HG02938 (cell line): ENCODE measurements around the gene POP7.
"Not testable (repeated sequence)": the region's sequence is repeated elsewhere in the genome, so short reads cannot be mapped to it uniquely, and the experiment has no call there.

ENCODE experiments used
- ATAC-seq: cut with Tn5 transposase; IDR thresholded peaks from one replicate; pipeline ENCODE4 v1.9.1; 2021; ENCODE audit warnings: mild to moderate bottlenecking, moderate library complexity; ENCODE audit not compliant: unreplicated experiment

Gene POP7

DNA sequence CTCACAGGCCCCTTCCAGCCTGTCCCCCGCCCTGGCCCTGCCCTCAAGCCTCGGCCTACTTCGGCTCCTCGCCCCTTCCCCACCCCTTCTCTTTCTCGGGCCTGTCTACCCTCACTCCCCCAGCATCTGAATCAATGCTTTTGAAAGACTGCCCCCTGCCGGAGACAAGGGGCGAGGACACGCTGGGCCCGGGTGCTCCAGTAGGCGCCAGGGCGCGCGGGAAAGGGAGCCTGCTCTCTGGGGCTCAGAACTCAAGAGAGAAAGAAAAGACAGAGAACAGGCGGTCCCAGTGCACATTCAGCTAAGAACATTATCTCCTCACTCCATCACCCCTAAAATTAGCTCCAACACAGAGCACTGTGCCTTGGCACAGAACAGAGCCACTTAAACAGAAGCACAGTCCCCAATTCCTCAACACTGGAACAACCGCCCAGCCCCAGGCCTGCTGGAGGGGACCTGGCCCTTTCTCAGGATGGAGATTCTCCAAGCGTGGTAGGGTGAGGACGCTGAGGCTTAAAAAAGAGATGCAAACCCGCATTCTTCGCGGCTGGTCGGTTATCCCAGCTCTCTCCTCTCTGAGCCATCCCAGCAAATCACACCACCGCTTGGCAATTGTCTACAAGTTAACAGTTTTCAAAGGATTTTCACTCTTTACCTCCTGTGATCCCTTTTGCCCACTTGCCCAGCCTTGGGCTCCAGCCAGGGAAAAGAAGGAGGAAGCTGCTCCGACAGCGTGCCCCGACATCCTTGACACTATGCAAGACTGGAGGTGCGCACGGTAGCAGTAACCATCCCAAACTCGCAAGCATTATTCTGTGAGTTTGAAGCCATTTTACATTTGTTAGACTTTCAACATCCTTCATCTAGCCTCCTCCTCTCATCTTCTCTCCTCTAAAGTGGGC, 14.0 kb upstream of the POP7 start:
- ATAC-seq, result no peak

DNA sequence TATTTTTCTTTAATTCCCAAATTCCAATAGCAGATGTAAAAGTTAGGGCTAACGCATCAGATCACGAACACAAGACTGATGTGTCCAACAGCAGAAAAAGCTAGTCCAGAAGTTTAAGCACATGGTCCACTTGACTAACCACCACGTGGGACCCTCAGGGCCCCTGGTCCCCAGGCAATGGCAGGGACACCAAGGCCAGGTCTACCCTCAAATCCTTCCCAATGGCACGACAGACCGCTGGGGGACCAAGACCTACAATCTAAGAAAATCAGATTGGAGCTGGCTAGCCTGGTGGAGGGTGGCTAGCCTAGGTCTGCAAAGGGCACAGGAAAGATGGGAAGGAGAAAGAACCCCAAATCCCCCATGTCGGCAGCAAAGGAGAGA, 13.4 kb upstream of the POP7 start:
- no peak for ATAC-seq

DNA sequence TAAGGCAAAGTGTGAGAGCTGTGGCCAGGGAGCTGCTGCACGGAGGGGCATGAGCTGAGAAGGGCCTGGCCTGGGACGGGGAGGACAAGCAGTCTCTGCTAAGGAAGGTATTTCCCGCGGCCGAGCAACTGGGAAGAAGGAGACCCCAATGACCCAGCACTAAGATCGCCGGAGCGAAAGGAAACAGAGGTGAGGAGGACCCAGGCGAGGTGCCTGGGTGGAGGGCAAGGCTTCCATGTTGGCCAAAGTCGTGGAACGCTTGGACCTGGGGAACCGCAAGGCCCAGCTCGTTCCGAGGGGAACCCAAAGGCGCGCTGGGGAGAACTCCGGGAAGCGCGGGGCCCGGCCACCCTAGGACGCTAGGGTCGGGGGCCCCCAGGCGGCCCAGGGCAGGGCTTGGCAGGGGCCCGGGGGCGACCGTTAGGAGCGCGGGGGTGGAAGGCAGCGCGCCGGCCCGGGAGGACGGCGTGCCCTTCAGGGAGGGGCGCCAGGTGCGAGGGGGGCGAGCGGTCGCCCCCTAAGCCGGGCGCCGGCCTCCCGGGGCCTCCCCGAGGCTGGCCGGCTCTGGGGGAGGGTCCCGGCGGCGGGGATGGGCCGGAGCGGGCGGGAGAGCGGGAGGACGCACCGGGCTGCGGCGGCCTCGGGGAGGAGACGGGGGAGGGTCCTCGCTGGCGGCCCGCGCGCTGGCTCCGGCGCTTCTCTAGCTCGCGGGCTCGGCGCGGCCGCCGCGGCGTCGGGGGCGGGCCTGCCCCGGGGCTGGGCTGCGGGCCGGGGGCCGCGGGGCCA, 12.4 kb upstream of the POP7 start:
- ATAC-seq, result no peak

DNA sequence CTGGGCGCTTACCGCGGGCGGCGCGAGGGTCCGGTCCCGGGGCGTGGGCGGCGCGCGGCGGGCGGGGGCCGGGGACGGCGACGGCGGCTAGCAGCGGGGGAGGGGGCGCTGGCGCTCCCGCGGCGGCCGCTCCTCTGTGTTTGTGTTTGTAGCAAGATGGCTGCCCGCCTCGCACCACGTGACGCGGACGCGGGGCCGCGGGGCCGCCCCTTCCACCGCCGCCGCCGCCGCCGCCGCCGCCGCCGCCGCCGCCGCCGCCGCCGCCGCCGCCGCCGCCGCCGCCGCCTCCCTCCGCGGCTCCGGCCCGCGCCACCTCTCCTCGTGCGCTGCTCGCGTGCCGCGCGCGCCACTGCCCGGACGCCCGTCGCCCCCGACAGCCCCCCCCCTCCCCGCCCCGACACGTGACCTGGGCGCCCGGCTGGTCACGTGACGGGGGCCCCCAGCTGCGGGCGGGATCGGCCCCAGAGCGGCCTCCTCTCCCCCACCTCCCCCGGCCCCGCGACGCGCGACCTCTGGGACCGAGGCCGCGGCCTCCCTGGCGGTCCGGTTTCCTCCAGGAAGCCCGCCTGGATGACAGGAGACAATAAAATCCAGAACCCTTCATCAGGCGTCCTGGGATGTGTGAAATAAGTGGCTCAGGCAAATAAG, 11.7 kb upstream of the POP7 start, which contains the start of gene GIGYF1:
Gene GIGYF1, minus strand, starts transcription at position 153 of the 648 bp plus-strand sequence. CDS start 6,012 bp downstream, outside the sequence.
- ATAC-seq, result no peak

DNA sequence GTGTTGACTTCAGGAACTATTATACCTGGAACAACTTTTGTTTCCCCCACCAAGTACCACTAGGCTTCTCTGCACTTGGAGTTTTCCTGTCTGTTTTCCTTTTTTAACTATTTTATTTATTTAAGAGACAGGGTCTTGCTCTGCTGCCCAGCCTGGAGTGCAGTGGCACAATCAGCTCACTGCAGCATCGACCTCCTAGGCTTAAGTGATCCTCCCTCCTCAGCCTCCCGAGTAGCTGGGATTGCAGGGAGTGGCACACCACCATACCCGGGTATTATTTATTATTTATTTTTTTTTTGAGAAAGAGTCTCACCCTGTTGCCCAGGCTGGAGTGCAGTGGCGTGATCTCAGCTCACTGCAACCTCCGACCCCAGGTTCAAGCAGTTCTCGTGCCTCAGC, 9.8 kb upstream of the POP7 start:
- ATAC-seq, result no peak

DNA sequence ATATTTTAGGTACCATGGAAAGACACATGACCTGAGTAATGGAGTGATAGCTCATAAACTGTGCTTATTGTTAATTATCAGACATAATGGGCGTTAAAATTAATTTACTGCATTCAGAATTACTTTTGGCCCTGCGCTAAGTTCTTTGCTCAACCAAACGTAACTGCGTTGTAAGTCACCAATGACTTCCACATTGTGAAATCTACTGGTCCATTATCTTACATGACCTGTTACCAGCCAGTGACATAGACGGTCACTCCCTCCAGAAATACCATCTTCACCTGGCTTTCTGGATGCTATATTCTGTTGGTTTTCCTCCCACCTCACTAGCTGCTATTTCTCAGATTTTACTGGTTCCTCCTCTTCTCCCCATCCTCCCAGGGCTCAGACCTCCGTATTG, 6.9 kb upstream of the POP7 start:
- no peak for ATAC-seq

DNA sequence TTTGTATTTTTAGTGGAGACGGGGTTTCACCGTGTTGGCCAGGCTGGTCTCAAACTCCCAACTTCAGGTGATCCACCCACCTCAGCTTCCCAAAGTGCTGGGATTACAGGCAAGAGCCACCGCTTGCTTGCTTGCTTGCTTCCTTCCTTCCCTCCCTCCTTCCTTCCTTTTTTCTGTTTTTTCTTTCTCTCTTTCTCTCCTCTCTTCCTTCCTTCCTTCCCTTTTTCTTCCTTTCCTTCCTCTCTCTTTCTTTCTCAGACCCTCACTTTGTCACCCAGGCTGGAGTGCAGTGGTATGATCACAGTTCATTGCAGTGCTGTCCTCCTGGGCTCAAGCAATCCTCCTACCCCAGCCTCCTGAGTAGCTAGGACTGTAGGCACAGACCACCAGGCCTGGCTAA, 4.8 kb upstream of the POP7 start:
- not testable (repeated sequence) for ATAC-seq

DNA sequence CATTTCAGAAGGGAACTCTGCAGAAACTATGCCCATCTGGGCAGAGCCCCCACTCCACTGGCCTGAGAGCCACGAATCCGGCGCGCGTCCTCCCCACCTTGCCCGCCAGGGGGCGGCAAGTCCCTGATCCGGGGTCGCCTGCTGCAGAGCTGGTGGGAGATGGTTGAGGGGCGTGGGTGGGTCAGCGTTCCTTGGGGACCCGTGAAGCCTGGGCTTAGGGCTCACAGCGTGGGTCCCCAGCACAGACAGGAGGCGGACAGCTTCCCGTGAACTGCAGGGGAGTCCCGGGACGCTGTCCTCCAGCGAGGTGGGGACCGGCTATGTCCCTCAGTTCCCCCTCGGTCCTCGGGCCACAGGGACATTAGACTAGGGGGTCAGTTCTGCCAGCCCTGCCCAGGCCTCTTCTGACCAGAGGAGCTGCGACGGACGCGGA, 585 bp upstream of the POP7 start:
- peak; percentile 76 for ATAC-seq

DNA sequence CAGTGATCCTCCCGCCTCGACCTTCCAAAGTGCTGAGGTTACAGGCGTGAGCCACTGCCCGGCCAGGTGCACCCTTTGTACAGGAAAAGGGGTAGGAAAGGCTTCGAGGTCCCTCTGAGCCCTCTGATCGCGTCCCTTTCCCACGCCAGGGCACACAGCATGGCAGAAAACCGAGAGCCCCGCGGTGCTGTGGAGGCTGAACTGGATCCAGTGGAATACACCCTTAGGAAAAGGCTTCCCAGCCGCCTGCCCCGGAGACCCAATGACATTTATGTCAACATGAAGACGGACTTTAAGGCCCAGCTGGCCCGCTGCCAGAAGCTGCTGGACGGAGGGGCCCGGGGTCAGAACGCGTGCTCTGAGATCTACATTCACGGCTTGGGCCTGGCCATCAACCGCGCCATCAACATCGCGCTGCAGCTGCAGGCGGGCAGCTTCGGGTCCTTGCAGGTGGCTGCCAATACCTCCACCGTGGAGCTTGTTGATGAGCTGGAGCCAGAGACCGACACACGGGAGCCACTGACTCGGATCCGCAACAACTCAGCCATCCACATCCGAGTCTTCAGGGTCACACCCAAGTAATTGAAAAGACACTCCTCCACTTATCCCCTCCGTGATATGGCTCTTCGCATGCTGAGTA, 871 bp downstream of the POP7 start:
- no peak for ATAC-seq

DNA sequence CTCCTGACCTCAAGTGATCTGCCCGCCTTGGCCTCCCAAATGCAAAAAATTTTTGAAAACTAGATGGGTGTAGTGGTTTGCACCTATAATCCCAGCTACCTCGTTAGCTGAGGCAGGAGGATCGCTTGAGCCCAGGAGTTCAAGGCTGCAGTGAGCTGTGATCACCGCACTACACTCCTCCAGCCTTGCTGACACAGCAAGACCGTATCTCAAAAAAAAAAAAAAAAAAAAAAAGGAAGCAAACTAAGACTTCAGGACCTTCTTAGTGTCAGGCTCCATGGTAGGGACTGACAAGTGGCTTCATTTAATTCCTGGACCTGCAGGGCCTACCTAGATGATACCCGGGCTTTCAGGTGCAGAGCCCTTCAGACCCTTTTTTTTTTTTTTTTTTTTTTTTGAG, 2.5 kb downstream of the POP7 start:
- no peak for ATAC-seq

DNA sequence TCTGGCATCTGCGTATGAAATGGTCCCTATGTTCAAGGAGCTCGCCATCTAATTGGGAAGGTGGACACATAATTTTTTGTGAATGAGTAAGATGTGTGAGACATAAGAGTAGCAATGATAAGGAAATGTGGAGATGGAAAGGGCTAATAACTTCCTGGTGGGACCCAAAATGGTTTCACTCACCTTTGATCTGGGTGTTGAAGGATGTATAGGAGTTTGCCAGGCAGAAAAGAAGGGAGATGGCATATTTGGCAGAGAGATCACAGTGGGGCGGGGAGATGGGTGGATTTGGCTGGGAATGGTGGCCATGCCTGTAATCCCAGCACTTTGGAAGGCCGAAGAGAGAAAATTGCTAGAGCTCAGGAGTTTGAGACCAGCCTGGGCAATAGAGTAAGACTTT, 4.5 kb downstream of the POP7 start:
- ATAC-seq, result no peak

DNA sequence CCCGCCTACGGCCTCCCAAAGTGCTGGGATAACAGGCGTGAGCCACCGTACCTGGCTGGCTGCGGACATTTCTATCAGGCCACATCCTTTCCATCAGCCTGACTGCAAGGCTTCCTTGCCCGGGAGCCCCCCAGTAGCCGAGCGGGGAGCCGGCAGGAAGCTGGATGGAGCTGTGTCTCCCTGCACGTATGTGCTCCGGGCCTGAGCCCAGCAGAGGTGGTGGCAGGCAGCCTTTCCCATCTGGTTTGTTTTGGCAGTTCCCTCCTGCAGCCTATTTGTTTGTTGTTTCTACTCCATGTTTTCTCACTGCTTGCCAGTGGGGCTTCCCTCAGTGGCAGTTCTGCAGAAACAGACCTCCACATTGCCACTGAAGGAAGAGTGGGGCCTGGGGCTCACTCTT, 5.4 kb downstream of the POP7 start:
- no peak for ATAC-seq

DNA sequence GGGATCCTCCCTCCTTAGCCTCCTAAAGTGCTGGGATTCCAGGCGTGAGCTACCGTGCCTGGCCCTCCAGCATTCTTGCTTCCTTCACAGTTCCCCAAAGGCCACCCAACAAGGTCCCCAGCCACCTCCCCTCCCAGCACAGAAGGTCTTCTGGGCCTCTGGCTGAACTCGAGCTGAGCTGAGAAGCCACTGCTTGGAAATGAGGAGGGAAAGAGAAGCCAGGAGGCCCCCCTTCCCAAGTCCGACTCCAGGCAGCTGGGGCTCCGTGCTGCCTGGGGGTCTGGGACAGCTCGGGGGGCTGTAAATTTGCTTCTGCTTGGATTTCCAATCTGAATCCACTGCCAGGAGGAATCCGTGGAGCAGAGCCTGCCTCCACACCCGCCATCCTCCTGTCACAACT, 8.8 kb downstream of the POP7 start:
- ATAC-seq, result no peak

DNA sequence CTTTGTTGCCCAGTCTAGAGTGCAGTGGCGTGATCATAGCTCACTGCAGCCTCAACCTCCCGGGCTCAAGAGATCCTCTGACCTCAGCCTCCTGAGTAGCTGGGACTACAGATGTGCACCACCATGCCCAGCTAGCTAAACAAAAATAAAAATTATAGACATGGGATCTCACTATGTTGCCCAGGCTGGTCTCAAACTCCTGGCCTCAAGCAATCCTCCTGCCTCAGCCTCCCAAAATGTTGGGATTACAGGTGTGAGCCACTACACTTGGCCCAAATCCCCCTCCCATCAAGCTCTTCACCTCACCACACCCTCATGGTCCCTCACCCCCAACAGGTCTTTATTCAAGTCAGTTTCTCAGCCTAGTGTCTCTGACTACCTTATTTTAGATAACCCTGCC, 11.2 kb downstream of the POP7 start:
- ATAC-seq, result not testable (repeated sequence)

DNA sequence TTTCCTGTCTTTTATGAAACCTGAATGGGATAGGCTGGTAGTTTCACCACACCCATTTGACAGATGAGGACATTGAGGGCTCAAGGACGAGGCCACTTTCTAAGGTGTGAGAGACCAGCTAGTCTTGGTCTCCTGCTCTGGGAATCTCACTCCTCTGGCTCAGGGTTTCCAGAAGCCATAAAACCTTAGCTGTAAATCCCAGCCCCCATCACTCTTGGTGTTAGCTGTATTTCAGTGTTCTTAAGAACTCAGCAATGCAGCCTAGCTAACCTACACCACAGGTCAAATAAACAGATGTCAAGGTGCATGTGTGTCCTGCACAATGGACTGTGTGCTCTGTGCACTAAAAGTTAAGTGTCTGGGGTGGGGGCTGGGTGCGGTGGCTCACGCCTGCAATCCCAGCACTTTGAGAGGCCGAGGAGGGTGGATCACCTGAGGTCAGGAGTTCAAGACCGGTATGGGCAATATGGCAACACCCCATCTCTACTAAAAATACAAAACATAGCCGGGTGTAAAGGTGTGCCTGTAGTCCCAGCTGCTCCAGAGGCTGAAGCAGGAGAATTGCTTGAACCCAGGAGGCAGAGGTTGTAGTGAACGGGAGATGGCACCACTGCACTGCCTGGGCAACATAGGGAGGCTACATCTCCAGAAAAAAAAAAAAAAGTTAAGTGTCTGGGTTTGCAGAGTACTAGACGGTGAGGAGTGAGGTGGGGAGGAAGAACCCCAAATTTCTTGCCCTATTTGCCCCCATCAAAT, 13.8 kb downstream of the POP7 start:
- no peak for ATAC-seq

DNA sequence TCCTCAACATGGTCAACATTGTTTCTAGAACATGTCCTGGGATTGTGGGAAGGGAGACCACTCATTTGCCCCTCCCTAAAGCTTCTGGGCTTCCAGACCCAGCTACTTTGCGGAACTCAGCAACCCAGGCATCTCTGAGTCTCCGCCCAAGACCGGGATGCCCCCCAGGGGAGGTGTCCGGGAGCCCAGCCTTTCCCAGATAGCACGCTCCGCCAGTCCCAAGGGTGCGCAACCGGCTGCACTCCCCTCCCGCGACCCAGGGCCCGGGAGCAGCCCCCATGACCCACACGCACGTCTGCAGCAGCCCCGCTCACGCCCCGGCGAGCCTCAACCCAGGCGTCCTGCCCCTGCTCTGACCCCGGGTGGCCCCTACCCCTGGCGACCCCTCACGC, 14.4 kb downstream of the POP7 start, which contains the start of gene EPO:
Gene EPO, plus strand, starts transcription at position 190 of the 392 bp plus-strand sequence. CDS start 513 bp downstream, outside the sequence.
- no peak for ATAC-seq

DNA sequence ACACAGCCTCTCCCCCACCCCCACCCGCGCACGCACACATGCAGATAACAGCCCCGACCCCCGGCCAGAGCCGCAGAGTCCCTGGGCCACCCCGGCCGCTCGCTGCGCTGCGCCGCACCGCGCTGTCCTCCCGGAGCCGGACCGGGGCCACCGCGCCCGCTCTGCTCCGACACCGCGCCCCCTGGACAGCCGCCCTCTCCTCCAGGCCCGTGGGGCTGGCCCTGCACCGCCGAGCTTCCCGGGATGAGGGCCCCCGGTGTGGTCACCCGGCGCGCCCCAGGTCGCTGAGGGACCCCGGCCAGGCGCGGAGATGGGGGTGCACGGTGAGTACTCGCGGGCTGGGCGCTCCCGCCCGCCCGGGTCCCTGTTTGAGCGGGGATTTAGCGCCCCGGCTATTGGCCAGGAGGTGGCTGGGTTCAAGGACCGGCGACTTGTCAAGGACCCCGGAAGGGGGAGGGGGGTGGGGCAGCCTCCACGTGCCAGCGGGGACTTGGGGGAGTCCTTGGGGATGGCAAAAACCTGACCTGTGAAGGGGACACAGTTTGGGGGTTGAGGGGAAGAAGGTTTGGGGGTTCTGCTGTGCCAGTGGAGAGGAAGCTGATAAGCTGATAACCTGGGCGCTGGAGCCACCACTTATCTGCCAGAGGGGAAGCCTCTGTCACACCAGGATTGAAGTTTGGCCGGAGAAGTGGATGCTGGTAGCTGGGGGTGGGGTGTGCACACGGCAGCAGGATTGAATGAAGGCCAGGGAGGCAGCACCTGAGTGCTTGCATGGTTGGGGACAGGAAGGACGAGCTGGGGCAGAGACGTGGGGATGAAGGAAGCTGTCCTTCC, 15.0 kb downstream of the POP7 start:
- ATAC-seq, result no peak

DNA sequence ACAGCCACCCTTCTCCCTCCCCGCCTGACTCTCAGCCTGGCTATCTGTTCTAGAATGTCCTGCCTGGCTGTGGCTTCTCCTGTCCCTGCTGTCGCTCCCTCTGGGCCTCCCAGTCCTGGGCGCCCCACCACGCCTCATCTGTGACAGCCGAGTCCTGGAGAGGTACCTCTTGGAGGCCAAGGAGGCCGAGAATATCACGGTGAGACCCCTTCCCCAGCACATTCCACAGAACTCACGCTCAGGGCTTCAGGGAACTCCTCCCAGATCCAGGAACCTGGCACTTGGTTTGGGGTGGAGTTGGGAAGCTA, 15.5 kb downstream of the POP7 start:
- ATAC-seq, result no peak

DNA sequence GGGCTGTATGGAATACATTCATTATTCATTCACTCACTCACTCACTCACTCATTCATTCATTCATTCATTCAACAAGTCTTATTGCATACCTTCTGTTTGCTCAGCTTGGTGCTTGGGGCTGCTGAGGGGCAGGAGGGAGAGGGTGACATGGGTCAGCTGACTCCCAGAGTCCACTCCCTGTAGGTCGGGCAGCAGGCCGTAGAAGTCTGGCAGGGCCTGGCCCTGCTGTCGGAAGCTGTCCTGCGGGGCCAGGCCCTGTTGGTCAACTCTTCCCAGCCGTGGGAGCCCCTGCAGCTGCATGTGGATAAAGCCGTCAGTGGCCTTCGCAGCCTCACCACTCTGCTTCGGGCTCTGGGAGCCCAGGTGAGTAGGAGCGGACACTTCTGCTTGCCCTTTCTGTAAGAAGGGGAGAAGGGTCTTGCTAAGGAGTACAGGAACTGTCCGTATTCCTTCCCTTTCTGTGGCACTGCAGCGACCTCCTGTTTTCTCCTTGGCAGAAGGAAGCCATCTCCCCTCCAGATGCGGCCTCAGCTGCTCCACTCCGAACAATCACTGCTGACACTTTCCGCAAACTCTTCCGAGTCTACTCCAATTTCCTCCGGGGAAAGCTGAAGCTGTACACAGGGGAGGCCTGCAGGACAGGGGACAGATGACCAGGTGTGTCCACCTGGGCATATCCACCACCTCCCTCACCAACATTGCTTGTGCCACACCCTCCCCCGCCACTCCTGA, 16.7 kb downstream of the POP7 start:
- no peak for ATAC-seq
